IPS-18a (cell line): Measurements from ENCODE around the gene SAMD3.
"Not testable (repeated sequence)": the region's sequence is repeated elsewhere in the genome, so short reads cannot be mapped to it uniquely, and the experiment has no call there.

ENCODE experiments used
- H3K27ac ChIP-seq: one replicate; pipeline ENCODE4 v1.5.1; 2013; ENCODE audit warnings: low read length
- H3K27me3 ChIP-seq: one replicate; pipeline ENCODE4 v1.6.1; 2013; ENCODE audit warnings: mild to moderate bottlenecking, low read length; ENCODE audit not compliant: control insufficient read depth, insufficient read depth
- H3K36me3 ChIP-seq: one replicate; pipeline ENCODE4 v1.6.1; 2013; ENCODE audit warnings: low read depth, low read length; ENCODE audit not compliant: control insufficient read depth
- H3K4me1 ChIP-seq: one replicate; pipeline ENCODE4 v1.6.1; 2013; ENCODE audit warnings: low read depth, low read length; ENCODE audit not compliant: control insufficient read depth
- H3K4me3 ChIP-seq: one replicate; pipeline ENCODE4 v1.5.1; 2013; ENCODE audit warnings: low read length
- H3K9ac ChIP-seq: one replicate; pipeline ENCODE4 v1.6.1; 2013; ENCODE audit warnings: mild to moderate bottlenecking, low read length, moderate library complexity
- H3K9me3 ChIP-seq: one replicate; pipeline ENCODE4 v1.6.1; 2013; ENCODE audit warnings: low read depth, low read length; ENCODE audit not compliant: control insufficient read depth

The SAMD3 gene

GRCh38 chr6:130207979-130208649 is 14.6 kb downstream of the SAMD3 start:
- H3K4me1 ChIP-seq, result peaks cover 5% of the 10 kb centered on the region
- H3K27me3 ChIP-seq, result no peaks in the 10 kb centered on the region
- no peak overlapping the region for H3K9ac ChIP-seq
- no peak overlapping the region for H3K27ac ChIP-seq
- no peaks in the 10 kb centered on the region for H3K36me3 ChIP-seq
- H3K9me3 ChIP-seq, result no peaks in the 10 kb centered on the region
- H3K4me3 ChIP-seq, result no peak overlapping the region

- Histone ChIP-seq H3K9me3 (no peaks in the 10 kb centered on the region), H3K4me1 (peaks cover 21% of the 10 kb centered on the region), H3K27ac (no peak overlapping the region), H3K9ac (no peak overlapping the region), H3K36me3 (no peaks in the 10 kb centered on the region), H3K27me3 (no peaks in the 10 kb centered on the region), H3K4me3 (no peak overlapping the region)
Measured at GRCh38 chr6:130206479-130206878, 16.3 kb downstream of the SAMD3 start.

DNA sequence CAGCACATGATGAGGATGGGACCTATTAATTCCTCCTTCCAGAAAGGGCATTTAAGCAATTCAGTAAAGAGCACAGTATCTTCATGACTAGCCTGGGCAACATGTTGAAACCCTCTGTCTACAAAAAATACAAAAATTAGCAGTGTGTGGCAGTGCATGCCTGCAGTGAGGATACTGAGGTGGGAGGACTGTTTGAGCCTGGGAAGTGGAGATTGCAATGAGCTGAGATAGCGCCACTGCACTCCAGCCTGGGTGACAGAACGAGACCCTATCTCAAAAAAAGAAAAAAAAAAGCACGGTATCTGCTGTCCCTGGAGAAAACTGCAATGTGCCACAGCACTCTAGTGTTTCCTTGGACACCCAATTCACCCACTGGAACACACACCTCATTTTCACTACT is 18.4 kb downstream of the SAMD3 start:
- Histone ChIP-seq H3K27me3 (no peaks in the 10 kb centered on the region), H3K9ac (no peak overlapping the region), H3K36me3 (no peaks in the 10 kb centered on the region), H3K4me1 (peaks cover 21% of the 10 kb centered on the region), H3K27ac (no peak overlapping the region), H3K9me3 (no peaks in the 10 kb centered on the region), H3K4me3 (no peak overlapping the region)

- no peak overlapping the region for H3K9ac ChIP-seq
- no peak overlapping the region for H3K27ac ChIP-seq
- no peaks in the 10 kb centered on the region for H3K9me3 ChIP-seq
- peaks cover 21% of the 10 kb centered on the region for H3K4me1 ChIP-seq
- no peaks in the 10 kb centered on the region for H3K27me3 ChIP-seq
- H3K36me3 ChIP-seq, result no peaks in the 10 kb centered on the region
- no peak overlapping the region for H3K4me3 ChIP-seq
Measured at GRCh38 chr6:130203370-130203769, 19.4 kb downstream of the SAMD3 start.

- H3K27ac ChIP-seq, result no peak overlapping the region
- no peaks in the 10 kb centered on the region for H3K27me3 ChIP-seq
- H3K36me3 ChIP-seq, result no peaks in the 10 kb centered on the region
- no peaks in the 10 kb centered on the region for H3K9me3 ChIP-seq
- peaks cover 21% of the 10 kb centered on the region for H3K4me1 ChIP-seq
- H3K4me3 ChIP-seq, result no peak overlapping the region
- H3K9ac ChIP-seq, result no peak overlapping the region
Measured at GRCh38 chr6:130202782-130203181, 20.0 kb downstream of the SAMD3 start.

DNA sequence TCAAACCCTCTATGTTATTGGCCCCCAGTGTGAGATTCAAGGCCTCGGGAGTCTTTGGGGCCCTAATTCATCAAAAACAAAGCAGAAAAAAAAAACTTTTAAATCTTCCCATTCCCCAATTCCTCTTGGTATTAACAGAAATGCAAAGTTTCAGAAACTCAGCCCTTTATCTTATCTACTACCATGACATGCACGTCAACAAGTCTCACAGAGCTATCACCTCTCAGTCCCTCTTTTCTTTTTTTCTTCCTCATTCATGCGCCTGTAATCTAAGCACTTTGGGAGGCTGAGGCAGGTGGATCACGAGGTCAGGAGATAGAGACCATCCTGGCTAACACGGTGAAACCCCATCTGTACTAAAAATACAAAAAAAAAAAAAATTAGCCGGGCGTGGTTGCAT is 22.7 kb downstream of the SAMD3 start:
- Histone ChIP-seq H3K27me3 (no peaks in the 10 kb centered on the region), H3K9ac (no peak overlapping the region), H3K27ac (no peak overlapping the region), H3K4me1 (peaks cover 21% of the 10 kb centered on the region), H3K9me3 (no peaks in the 10 kb centered on the region), H3K4me3 (no peak overlapping the region), H3K36me3 (no peaks in the 10 kb centered on the region)

GRCh38 chr6:130198483-130199035 is 24.2 kb downstream of the SAMD3 start:
- no peak overlapping the region for H3K9ac ChIP-seq
- H3K36me3 ChIP-seq, result no peaks in the 10 kb centered on the region
- no peak overlapping the region for H3K27ac ChIP-seq
- peaks cover 20% of the 10 kb centered on the region for H3K4me1 ChIP-seq
- H3K9me3 ChIP-seq, result no peaks in the 10 kb centered on the region
- no peak overlapping the region for H3K4me3 ChIP-seq
- no peaks in the 10 kb centered on the region for H3K27me3 ChIP-seq

- not testable (repeated sequence) for H3K27me3 ChIP-seq, H3K4me3 ChIP-seq
Measured at GRCh38 chr6:130197816-130198482, 24.8 kb downstream of the SAMD3 start.

DNA sequence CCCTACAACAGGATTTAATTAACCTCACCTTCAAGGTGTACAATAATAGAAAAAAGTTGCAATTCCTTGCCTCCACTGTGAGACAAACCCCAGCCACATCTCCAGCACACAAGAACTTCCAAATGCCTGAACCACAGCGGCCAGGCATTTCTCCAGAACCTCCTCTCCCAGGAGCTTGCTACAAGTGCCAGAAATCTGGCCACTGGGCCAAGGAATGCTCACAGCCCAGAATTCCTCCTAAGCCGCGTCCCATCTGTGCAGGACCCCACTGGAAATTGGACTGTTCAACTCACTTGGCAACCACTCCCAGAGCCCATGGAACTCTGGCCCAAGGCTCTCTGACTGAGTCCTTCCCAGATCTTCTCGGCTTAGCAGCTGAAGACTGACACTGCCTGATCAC is 28.3 kb downstream of the SAMD3 start:
- H3K9ac ChIP-seq, H3K9me3 ChIP-seq, H3K36me3 ChIP-seq, H3K27me3 ChIP-seq, H3K27ac ChIP-seq, H3K4me3 ChIP-seq: not testable (repeated sequence)
- H3K4me1 ChIP-seq, result peaks cover 22% of the 10 kb centered on the region

More at GRCh38 chr6:130197816-130198482, 24.8 kb downstream of the SAMD3 start:
- not testable (repeated sequence) for H3K27ac ChIP-seq, H3K9ac ChIP-seq, H3K36me3 ChIP-seq, H3K9me3 ChIP-seq
- H3K4me1 ChIP-seq, result peaks cover 14% of the 10 kb centered on the region

DNA sequence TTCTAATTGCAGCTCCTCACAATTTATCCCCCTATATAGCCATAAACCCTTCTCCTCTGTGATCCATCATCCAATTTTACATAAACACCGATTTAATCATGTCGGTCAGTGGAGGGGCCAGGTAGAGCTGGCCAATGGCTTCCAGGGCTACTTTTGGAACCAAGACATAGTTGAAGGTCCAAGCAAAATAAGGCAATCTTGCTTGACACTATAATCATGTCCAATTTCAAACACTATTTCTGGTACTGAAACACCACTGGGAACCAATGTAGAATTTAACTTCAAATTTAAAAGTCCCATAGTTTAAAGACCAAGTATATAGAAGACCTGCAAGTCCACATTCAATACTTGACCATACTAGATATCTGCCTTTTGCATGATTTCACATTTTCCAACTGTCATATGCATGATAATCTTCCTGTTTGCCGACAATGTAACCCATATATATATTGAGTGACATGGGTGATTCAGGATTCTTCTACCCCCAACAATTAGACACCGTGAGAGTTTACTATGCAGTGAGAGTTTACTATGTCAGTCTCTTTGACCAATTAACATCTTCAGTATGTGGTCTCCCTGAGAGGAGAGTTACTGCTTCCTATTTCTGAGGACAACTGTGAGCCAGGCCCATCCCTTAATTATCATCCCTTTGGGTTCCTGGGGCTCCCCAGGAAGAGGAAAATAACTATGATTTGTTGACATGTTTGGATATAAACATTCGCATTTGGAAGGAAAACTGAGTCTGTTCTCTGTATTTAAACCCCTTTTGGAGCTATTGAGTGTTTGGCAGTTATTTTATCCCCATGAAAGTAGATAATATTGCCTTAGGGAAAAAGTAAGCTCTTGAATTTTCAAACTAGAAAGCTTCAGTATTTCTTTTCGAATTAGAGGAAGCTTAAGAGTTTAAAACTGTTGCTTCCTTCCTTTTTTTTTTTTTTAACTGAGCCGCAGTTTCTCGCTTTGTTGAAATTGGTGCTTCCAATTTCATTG is 31.8 kb downstream of the SAMD3 start:
- Histone ChIP-seq H3K27ac (no peak overlapping the region), H3K9me3 (no peaks in the 10 kb centered on the region), H3K4me3 (no peak overlapping the region), H3K9ac (no peak overlapping the region), H3K4me1 (peaks cover 27% of the 10 kb centered on the region), H3K27me3 (no peaks in the 10 kb centered on the region), H3K36me3 (no peaks in the 10 kb centered on the region)
